NAMALWA (cell line): Measurements from ENCODE around the gene SLC12A8.
A peak's percentile ranks its signal among the peaks of the same experiment; 100 is the strongest.

Experiments used
- DNase-seq: peaks from one replicate; pipeline ENCODE4 v3.0.0-alpha.2; 2015; ENCODE audit warnings: low spot score

Gene SLC12A8

DNA sequence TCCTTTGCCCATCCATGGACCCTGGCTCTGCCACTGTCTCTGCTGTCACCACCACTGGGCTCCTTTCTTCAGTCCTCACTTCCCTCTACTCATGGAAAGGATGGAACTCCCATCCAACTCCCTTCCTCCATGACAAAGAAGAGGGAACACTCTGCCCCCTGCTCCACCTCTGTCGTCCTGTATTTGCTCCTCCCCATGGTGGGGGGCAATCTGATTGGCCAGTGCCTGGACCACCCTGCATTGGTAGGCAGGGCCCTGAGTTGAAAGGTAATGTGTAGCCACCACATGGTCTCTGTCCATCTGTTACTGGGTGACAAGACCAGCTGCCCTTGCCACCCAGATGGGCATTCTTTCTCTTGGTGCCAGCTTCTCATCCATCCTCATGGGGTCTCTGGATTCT, 136.1 kb downstream of the SLC12A8 start:
- DNase-seq = no peak

- DNase-seq = peak; percentile 24
Observed at GRCh38 chr3:125075738-125076137, 136.8 kb downstream of the SLC12A8 start.

GRCh38 chr3:125073390-125073905, 139.1 kb downstream of the SLC12A8 start:
- no peak for DNase-seq

DNA sequence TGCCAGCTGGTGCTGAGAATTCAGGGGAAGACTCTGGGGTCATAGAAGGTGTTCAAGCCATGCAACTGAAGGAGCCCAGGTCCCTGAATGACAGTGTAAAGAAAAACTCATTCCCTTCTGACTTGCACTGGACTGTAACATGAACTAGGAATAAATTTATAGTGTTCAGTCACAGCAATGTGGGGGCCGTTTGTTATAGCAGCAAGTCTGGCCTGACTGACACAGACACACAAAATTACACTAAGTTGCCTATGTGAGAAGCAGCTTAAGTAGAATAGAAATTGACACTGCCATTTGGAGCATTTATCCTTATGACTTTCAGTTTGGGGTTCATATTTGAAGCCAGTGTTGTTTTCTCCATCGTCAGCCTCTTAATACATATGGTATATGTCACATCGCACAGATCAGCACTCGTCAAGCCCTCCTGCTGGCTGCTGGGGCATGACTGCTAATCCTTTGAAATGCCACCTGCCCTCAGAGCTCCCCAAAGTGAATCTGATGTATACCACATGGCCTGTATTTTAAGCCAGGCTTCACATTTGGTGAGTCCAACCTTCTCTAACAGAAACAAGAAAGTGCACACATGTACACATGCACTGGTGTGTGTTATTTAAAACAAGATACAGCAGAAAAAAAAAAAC, 139.7 kb downstream of the SLC12A8 start:
- peak; percentile 33 for DNase-seq

- DNase-seq = no peak
Observed at GRCh38 chr3:125072301-125072700, 140.2 kb downstream of the SLC12A8 start.

DNA sequence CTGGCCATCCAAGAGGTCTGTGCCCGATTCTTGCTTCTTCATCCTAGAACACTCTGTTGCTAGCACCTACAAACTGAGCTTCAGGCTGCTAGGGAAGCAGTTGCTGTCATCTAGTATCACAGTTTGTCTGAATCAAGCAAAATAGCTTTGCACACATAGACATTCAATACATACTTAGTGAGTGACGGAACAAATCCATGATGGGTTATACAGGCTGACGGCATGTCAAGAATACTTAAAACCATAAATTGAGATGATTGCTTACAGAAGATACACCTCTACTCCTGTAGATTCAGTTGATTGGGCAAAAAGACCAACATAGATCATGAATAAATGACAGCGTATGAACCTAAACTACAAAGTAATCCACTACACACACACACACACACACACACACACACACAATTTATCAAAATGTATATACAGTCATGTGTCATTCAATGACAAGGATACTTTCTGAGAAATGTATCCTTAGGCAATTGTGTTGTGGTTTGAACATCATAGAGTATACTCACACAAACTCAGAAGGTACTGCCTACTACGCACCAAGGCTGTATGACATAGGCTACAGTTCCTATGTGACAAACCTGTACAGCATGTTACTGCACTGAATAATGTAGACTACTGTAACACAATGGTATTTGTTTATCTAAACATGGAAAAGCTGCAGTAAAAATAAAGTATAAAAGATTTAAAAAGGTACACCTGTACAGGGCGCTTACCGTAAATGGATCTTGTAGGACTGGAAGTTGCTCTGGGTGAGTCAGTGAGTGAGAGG, 142.4 kb downstream of the SLC12A8 start:
- DNase-seq = no peak

GRCh38 chr3:125069452-125069851, 143.1 kb downstream of the SLC12A8 start:
- no peak for DNase-seq

GRCh38 chr3:125068265-125068664, 144.3 kb downstream of the SLC12A8 start:
- no peak for DNase-seq

GRCh38 chr3:125067225-125067624, 145.3 kb downstream of the SLC12A8 start:
- DNase-seq = no peak

- no peak for DNase-seq
Observed at GRCh38 chr3:125062904-125063618, 149.5 kb downstream of the SLC12A8 start.

DNA sequence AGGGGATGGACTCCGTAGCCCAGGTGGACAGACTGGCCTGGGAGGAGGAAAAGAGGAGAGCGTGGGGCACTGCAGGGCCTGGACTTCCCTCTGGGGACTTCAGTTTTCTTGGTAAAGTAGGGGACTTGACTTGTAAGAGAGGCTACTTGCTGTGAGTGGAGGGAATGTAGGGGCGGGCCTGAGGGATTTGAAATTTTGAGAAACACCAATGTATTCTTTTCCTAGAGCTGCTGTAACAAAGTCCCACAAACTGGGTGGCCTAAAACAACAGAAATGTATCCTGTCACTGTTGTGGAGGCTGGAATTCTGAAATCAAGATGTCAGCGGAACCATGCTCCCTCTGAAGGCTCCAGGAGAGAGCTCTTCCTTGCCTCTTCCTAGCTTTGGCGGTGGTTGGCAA, 150.9 kb downstream of the SLC12A8 start:
- DNase-seq = no peak

- DNase-seq = no peak
Observed at GRCh38 chr3:125061170-125061569, 151.4 kb downstream of the SLC12A8 start.

DNA sequence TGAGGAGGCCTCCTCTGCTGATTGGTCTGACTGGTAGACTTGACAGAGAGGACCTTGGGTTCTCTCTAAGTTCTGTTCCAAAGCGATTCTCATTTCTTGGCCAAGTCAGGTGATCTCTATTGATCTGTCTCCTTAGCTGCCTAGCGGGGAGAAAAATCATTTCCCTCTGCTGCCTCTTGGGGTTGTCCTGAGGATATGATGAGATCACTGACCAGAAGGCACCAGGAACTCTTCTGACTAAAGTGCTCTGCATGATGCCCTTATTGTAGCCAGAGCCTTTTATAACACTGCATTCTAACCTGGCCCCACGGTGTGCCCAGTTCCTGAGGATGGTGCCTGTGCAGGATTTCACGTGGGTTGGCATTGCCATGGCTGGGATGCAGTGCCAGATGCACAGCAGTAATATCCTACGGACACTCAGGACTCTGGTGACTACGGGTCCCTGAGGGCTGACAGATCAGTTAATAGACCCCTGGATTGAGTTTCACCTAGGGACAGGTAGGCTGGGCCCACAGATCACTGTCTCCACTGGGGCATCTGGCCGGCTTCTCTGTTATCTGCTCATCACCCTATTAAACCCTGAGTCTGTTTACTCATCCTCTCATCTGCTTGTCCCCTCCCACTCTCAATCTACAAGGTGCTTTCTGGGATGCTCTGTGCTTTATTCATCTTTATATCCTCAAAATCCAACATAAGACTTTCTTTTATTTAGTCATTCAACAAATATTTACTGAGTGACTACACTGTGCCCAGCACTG, 152.9 kb downstream of the SLC12A8 start:
- DNase-seq = no peak

DNA sequence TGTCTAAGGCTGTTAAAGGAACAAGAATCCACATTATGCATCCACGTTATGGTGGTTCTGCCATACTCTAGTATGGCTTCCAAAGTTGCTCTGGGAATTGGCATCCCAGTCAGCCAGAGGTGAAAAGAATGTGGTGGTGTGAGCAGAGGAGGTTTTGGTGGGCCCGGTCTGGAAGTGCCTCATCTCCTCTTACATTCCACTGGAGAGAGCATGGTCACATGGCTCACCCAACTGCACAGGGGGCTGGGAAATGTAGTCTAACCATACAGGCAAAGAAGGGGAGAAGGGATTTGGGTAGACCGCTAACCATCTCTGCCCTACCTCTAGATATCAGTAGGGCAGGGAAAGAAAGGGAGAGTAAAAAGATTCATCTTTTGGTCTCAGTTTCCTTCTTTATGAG, 153.6 kb downstream of the SLC12A8 start:
- no peak for DNase-seq

DNA sequence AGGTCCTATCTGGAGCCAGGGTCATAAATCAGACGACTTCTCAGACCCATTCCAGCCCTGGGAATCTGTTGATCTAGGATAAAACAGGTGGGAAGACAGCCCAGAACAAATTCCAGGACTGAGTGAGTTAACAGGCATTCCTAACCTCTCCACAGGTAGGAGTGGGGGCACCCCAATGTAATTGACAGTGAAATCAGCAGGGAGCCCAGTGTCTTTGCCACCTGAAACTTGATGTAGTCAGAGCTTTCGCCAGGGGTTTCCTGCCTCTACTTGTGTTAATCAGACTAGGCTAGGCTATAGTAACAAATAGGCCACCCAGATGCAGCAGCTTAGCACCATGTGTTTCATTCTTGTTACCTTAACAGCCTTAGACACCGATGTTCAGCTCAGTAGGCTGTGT, 154.0 kb downstream of the SLC12A8 start:
- no peak for DNase-seq

DNA sequence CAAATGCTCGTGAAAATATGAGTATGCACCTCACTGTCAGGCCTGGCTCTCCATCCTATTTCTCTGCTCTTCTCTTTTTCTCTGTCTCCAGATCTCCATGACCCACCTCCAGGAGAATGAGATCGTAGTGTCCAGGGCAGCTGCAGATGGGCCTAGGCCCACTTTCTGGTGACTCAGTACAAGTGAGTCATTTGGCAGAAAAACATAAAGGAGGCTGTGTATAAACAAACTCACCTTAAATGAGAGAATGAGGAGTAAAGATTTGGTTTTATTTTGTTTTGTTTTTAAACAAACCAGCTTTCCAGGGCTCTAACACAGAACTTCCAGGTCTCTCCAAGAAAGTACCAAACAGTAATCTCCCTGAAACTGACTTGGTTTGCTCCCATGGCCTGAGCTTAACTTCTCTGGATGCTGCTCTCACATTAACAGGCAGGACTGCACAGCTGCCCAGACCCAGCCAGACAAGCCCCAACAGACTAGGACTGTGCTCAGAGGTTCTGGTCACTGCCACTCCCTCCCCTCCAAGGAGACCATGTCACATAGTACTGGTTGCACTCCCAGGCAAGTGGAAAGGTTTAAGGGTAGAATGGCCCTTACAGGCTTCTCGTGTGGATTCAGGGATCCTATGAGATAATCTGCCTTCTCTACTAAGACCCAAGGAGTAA, 155.2 kb downstream of the SLC12A8 start:
- DNase-seq = no peak

DNA sequence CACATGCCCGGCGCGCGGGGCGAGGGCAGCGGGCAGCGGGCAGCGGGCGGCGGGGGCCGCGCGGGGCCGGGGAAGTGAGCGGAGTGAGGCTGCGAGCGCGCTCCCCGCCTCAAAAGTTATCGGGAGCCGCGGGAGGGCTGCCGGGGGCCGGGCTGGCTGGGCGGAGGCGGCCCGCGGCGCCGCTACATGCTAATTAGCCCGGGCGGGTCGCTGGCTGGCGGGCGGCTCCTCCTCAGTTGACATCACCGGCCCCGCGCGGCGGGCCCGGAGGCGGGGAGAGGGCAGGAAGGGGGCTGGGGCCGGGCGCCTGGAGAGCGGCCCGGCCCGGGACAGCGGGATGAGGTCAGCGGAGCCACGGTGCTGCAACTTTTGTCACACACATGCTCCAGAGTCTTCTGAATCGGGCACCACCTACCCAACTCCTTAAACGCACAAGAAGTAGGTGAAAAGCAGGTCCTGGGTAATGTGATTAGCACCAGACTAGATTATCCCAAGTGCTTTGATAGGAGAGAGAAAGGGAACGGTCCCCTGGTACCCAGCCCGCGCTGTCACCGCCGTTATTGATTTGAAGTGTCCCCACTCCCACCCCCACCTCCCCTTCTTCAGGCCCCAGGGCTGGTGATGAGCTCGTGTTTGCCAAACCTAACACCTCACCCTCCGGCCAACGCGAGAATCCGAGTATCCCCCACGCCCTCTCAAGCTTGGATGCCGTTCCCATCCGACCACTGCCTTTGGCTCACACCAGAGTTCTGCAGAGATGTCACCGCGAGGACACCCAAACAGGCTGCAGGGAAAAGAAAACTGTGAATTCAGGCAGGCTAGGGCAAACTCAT, 156.4 kb downstream of the SLC12A8 start, which contains the start of gene HEG1:
TSS of gene HEG1 (minus strand) at position 85 of the 833 bp plus-strand sequence. CDS start 107 bp downstream, outside the sequence.
- peak; percentile 75 for DNase-seq

- DNase-seq = peak; percentile 33
Observed at GRCh38 chr3:125055331-125055912, 157.1 kb downstream of the SLC12A8 start.

DNA sequence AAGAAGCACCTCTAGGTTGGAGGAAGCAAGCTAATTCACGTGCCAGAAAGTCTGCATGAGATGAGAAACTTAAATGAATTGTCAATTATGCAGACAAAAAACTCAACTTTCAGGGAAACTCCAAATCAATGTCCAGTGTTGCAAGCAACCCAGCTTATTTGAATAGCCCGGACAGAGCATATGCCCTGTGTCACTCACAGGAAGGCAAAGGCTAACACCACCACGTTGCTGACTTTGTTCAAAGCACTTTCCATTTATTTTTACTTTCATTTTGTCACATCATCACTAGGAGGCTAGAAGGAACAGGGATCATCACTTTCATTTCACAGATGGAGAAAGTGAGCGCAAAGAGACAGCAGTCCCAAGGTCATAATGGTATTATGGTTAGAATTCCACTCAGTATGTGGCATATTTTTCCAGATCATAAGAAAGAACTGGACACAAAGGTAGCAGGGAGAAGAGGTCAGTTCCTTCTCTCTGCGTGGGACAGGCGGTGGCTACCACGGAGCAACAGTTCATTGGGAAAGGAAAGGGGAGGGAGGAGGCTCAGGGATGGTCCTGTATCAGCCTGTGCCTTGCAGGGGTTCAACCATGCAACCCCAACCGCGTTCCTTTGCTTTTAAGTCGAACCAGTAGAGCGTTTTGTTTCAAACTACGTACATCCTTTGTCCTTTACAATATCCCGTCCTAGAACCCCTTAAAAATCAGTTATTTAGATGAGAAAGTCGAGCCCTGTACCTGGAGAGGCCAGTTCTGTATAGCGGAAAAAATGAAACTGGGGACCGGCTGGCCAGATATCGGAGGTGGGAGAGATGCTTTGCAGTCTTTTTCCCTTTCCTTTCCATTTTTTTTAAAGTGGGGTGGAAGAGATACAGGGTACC, 157.9 kb downstream of the SLC12A8 start:
- peak; percentile 68 for DNase-seq
